ENCODE measurements around the gene ANKRD13C.

Gene ANKRD13C

GRCh38 chr1:70319750-70320149 lies 34.8 kb downstream of the ANKRD13C start:
- H3K14ac ChIP-seq (ENCODE audit: low read length), result no peak overlapping the region
- H3K4ac ChIP-seq (ENCODE audit: low read depth, low read length), result no peak overlapping the region
- H2BK120ac ChIP-seq (ENCODE audit: insufficient read depth, low read length, poor library complexity), result no peak overlapping the region
- H4K12ac ChIP-seq (ENCODE audit: low read depth, low read length), result no peak overlapping the region
- no peak overlapping the region for H3K9ac ChIP-seq (ENCODE audit: low read length)
- no peak overlapping the region for H2AK5ac ChIP-seq (ENCODE audit: low read length)
- H3K9me3 ChIP-seq (ENCODE audit: insufficient read depth, low read depth, low read length), result no peaks in the 10 kb centered on the region
- H2AFZ ChIP-seq (ENCODE audit: insufficient read depth, low read length, poor library complexity), result no peak overlapping the region
- H3K36me3 ChIP-seq (ENCODE audit: control insufficient read depth in 1 of 2, insufficient read depth in 2 of 2, low read length in 2 of 2), result peaks cover 3 to 5% of the 10 kb centered on the region in 2 experiments
- H3K79me1 ChIP-seq (ENCODE audit: low read length), result no peaks in the 10 kb centered on the region
- H3K18ac ChIP-seq (ENCODE audit: low read length), result no peak overlapping the region
- no peak overlapping the region for H3K4me2 ChIP-seq (ENCODE audit: low read length)
- no peak overlapping the region for H3K4me3 ChIP-seq (ENCODE audit: low read depth, low read length)
- H2BK12ac ChIP-seq (ENCODE audit: low read length), result no peak overlapping the region
- no peaks in the 10 kb centered on the region for H3K79me2 ChIP-seq (ENCODE audit: control insufficient read depth, insufficient read depth, low read length, poor library complexity)
- H3K27ac ChIP-seq (ENCODE audit: low read depth, low read length), result no peak overlapping the region
- peaks cover 0 to 3% of the 10 kb centered on the region in 2 experiments for H3K4me1 ChIP-seq (ENCODE audit: control insufficient read depth in 1 of 2, insufficient read depth in 2 of 2, low read length in 2 of 2)
- no peak overlapping the region for H3K23ac ChIP-seq (ENCODE audit: low read length)
- no peak for DNase-seq
- H4K8ac ChIP-seq (ENCODE audit: low read depth, low read length), result no peak overlapping the region
- no peaks in the 10 kb centered on the region for H3K27me3 ChIP-seq (ENCODE audit: insufficient read depth, low read length)
- H4K91ac ChIP-seq (ENCODE audit: low read depth, low read length), result no peak overlapping the region
- H2BK5ac ChIP-seq (ENCODE audit: low read depth, low read length, poor library complexity), result no peak overlapping the region

- Histone ChIP-seq H2AFZ (ENCODE audit: insufficient read depth, low read length, poor library complexity) (no peak overlapping the region), H3K4me1 (ENCODE audit: control insufficient read depth in 1 of 2, insufficient read depth in 2 of 2, low read length in 2 of 2) (peaks cover 0 to 3% of the 10 kb centered on the region in 2 experiments), H3K9me3 (ENCODE audit: insufficient read depth, low read depth, low read length) (no peaks in the 10 kb centered on the region), H2BK12ac (ENCODE audit: low read length) (no peak overlapping the region), H4K91ac (ENCODE audit: low read depth, low read length) (no peak overlapping the region), H3K79me1 (ENCODE audit: low read length) (no peaks in the 10 kb centered on the region), H2BK5ac (ENCODE audit: low read depth, low read length, poor library complexity) (no peak overlapping the region), H4K12ac (ENCODE audit: low read depth, low read length) (no peak overlapping the region), H2BK120ac (ENCODE audit: insufficient read depth, low read length, poor library complexity) (no peak overlapping the region), H2AK5ac (ENCODE audit: low read length) (no peak overlapping the region), H3K4me3 (ENCODE audit: low read depth, low read length) (no peak overlapping the region), H3K79me2 (ENCODE audit: control insufficient read depth, insufficient read depth, low read length, poor library complexity) (no peaks in the 10 kb centered on the region), H3K18ac (ENCODE audit: low read length) (no peak overlapping the region), H3K4me2 (ENCODE audit: low read length) (no peak overlapping the region), H3K36me3 (ENCODE audit: control insufficient read depth in 1 of 2, insufficient read depth in 2 of 2, low read length in 2 of 2) (peaks cover 2% of the 10 kb centered on the region in 2 experiments), H3K9ac (ENCODE audit: low read length) (no peak overlapping the region), H3K14ac (ENCODE audit: low read length) (no peak overlapping the region), H3K4ac (ENCODE audit: low read depth, low read length) (no peak overlapping the region), H3K27ac (ENCODE audit: low read depth, low read length) (no peak overlapping the region), H3K23ac (ENCODE audit: low read length) (no peak overlapping the region), H3K27me3 (ENCODE audit: insufficient read depth, low read length) (no peaks in the 10 kb centered on the region), H4K8ac (ENCODE audit: low read depth, low read length) (no peak overlapping the region)
- WGBS (ENCODE audit: extremely low coverage, insufficient coverage, insufficient read length), result no CpG with 5 or more reads among the region's 1 CpG
- no peak for DNase-seq
These were observed 36.3 kb downstream of the ANKRD13C start for GRCh38 chr1:70318191-70318590.

GRCh38 chr1:70317087-70317486 lies 37.4 kb downstream of the ANKRD13C start:
- Histone ChIP-seq H3K9me3 (ENCODE audit: insufficient read depth, low read depth, low read length) (no peaks in the 10 kb centered on the region), H3K79me1 (ENCODE audit: low read length) (no peaks in the 10 kb centered on the region), H3K79me2 (ENCODE audit: control insufficient read depth, insufficient read depth, low read length, poor library complexity) (no peaks in the 10 kb centered on the region), H4K8ac (ENCODE audit: low read depth, low read length) (no peak overlapping the region), H3K4ac (ENCODE audit: low read depth, low read length) (no peak overlapping the region), H3K27ac (ENCODE audit: low read depth, low read length) (no peak overlapping the region), H2BK12ac (ENCODE audit: low read length) (no peak overlapping the region), H3K4me1 (ENCODE audit: control insufficient read depth in 1 of 2, insufficient read depth in 2 of 2, low read length in 2 of 2) (peaks cover 0 to 3% of the 10 kb centered on the region in 2 experiments), H2AFZ (ENCODE audit: insufficient read depth, low read length, poor library complexity) (no peak overlapping the region), H2BK120ac (ENCODE audit: insufficient read depth, low read length, poor library complexity) (no peak overlapping the region), H3K4me2 (ENCODE audit: low read length) (no peak overlapping the region), H4K12ac (ENCODE audit: low read depth, low read length) (no peak overlapping the region), H2BK5ac (ENCODE audit: low read depth, low read length, poor library complexity) (no peak overlapping the region), H3K36me3 (ENCODE audit: control insufficient read depth in 1 of 2, insufficient read depth in 2 of 2, low read length in 2 of 2) (no peaks in the 10 kb centered on the region), H3K18ac (ENCODE audit: low read length) (no peak overlapping the region), H2AK5ac (ENCODE audit: low read length) (no peak overlapping the region), H4K91ac (ENCODE audit: low read depth, low read length) (no peak overlapping the region), H3K27me3 (ENCODE audit: insufficient read depth, low read length) (no peaks in the 10 kb centered on the region), H3K9ac (ENCODE audit: low read length) (no peak overlapping the region), H3K23ac (ENCODE audit: low read length) (no peak overlapping the region), H3K14ac (ENCODE audit: low read length) (no peak overlapping the region), H3K4me3 (ENCODE audit: low read depth, low read length) (no peak overlapping the region)
- no peak for DNase-seq
- no CpG with 5 or more reads among the region's 3 CpGs for WGBS (ENCODE audit: extremely low coverage, insufficient coverage, insufficient read length)

GRCh38 chr1:70315782-70316181 lies 38.7 kb downstream of the ANKRD13C start:
- Histone ChIP-seq H3K14ac (ENCODE audit: low read length) (no peak overlapping the region), H2BK120ac (ENCODE audit: insufficient read depth, low read length, poor library complexity) (no peak overlapping the region), H4K8ac (ENCODE audit: low read depth, low read length) (no peak overlapping the region), H3K4me2 (ENCODE audit: low read length) (no peak overlapping the region), H2AFZ (ENCODE audit: insufficient read depth, low read length, poor library complexity) (no peak overlapping the region), H2AK5ac (ENCODE audit: low read length) (no peak overlapping the region), H3K4ac (ENCODE audit: low read depth, low read length) (no peak overlapping the region), H3K27me3 (ENCODE audit: insufficient read depth, low read length) (no peaks in the 10 kb centered on the region), H3K23ac (ENCODE audit: low read length) (no peak overlapping the region), H4K12ac (ENCODE audit: low read depth, low read length) (no peak overlapping the region), H3K18ac (ENCODE audit: low read length) (no peak overlapping the region), H3K36me3 (ENCODE audit: control insufficient read depth in 1 of 2, insufficient read depth in 2 of 2, low read length in 2 of 2) (peaks cover 2 to 3% of the 10 kb centered on the region in 2 experiments), H4K91ac (ENCODE audit: low read depth, low read length) (no peak overlapping the region), H3K79me2 (ENCODE audit: control insufficient read depth, insufficient read depth, low read length, poor library complexity) (no peaks in the 10 kb centered on the region), H3K4me3 (ENCODE audit: low read depth, low read length) (no peak overlapping the region), H3K27ac (ENCODE audit: low read depth, low read length) (no peak overlapping the region), H2BK5ac (ENCODE audit: low read depth, low read length, poor library complexity) (no peak overlapping the region), H3K9me3 (ENCODE audit: insufficient read depth, low read depth, low read length) (no peaks in the 10 kb centered on the region), H3K4me1 (ENCODE audit: control insufficient read depth in 1 of 2, insufficient read depth in 2 of 2, low read length in 2 of 2) (peaks cover 0 to 3% of the 10 kb centered on the region in 2 experiments), H3K9ac (ENCODE audit: low read length) (no peak overlapping the region), H3K79me1 (ENCODE audit: low read length) (no peaks in the 10 kb centered on the region), H2BK12ac (ENCODE audit: low read length) (no peak overlapping the region)
- DNase-seq, result no peak
- no CpG with 5 or more reads among the region's 1 CpG for WGBS (ENCODE audit: extremely low coverage, insufficient coverage, insufficient read length)

Measured in trophoblast cell (in vitro differentiated cells and primary cell).